Activated CD4-positive, alpha-beta T cell treated with anti-CD3 and anti-CD28 coated beads, Interleukin-2, amount 50 U/mL, for 24 hours (primary cell): ENCODE data around the gene DIAPH3.

Source experiments
- DNase-seq, 2 donors: peaks; one replicate each; pipeline ENCODE4 v3.0.0-alpha.2; 2020; ENCODE audit warnings: low read depth in 1 of 2, low spot score in 1 of 2

DIAPH3 gene

DNA sequence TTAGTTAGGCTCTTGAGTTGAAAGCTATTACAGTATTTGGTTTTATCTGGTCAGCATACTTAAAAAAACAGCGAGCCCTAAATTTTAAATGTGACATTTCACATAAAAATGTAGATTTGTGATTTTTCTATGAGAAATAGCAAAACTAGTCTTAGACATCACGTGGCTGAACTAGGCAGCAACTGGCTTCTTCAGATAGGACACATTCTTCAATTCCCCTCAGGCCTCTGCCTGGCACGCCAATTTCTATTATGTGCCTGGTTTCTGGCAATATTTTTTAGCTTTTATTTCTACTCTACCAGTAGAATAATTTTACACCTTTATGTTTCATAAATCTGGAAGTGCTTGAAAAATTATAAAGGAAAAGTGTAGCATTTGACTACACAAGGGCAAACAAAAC is 433.7 kb downstream of the DIAPH3 start:
- DNase-seq: no peak

DNA sequence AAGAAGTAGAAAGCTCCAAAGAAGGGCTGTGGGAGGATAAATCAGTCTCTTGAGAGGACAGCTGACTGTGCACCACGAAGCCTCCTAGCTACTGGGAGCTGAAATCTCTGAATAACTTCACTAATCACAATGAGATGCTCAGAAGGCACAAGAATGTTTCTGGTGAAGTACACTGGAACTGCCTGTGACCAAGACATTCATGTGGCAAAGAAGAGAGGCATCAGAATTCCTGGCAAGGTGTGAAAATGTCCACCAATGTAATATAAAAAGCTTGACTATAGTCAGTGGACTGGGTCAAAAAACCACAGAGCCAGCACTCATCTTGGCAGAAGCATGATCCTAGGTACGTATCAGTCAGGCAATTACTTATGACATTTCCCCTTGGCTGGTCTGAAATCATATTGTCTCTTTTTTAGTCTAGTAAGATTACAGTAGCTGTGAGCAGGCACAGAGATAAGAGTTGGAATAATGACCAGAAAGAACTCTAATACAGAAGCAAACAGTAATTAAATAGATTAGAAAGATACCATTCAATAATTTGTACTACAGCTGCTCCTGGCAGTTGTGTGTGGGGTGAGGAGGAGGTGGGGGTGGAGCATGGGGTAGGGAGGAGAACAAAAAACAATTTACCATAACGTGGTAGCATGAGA is 434.7 kb downstream of the DIAPH3 start:
- DNase-seq: no peak

DNA sequence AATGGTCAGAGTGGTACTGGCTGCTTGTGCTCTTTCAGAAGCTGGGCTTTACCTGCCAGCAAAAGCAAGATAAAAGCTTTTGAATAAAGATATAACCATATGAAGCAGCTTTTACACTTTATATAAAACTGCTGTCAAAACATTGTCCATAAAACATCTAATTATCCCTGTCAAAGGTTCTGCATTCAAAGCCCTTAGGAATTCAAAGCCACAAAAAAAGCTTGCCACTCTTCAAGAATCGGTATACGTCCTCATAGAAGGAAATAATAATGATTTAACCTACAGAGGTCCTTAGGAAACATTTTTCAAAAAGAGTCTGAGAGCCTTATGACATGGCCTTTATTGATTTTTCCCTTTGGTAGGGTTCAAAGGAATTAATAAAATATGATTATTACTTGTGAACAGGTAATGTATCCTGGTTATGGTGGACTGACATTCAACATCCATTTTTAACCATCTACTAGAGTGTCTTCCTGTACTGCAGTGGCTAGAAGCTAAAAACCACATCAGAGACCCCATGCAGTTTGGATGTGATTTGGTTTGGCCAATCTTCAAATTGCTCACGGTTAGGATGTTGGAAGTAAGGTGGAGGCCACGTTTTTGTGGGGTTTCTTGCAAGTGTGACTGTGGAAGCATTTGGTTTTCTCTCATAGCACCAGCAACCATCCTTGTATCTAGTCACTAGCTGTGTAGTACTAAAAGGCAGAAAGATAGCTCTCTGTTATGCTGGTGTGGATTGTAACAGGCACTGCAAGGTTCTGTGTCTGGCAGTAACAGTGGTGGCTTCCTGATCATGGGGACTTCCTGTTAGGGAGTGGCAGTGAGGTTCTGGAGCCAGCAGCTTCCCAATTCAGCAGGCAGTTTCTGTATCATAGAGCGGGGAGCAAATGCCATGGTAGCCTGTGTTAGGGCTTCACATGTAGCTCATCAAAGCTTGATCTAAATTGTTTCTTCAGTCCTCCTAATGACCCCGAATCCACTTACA is 441.5 kb downstream of the DIAPH3 start:
- DNase-seq: no peak

DNA sequence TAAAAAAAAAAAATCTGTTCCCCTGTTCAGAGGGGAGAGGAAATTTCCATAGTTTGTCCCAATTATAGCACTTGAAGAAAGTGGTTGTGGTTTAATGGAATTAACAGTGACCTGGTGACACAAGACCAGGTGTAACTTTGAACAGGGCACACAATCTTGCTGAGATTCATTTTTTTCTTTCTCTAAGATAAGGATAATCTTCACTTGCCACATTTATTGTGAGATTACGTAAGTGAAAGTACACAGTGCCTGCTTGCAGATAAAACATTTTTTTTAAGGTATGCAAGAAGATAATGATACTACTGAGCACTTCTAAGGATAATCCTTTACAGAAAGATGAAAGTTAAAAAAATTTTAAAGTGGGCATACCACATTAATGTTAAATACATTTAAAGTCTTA is 448.1 kb downstream of the DIAPH3 start:
- no peak for DNase-seq

DNA sequence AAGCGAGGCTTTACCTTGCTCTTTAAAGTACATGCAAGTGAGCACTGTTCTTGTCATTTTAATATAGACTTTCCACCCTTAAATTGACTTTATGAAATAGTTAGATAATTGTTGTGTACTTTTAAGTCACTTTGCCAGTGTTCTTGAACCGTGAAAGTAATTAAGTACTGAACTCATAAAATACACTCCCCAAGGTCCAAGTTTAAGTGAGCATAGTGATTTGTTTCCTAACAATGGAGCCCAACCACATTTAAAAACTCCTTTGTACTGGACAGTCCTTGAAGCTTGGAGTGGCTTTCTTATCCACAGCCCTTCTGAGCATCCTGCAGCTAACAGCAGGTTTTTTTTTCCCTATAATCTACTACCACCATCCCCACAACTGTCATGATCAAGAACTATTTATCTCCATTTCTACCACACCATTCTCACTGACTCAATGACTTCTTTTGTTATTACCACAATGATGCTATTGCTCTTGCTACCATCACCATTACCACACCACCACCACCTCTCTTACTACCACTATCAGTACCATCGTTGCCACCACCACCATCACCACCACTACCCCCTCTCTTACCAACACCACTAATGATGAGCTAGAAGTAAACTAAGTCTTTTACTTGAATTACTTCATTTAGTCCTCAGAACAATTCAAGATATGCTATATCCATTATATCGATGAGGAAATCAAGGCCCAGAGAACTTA is 452.6 kb downstream of the DIAPH3 start:
- no peak for DNase-seq

DNA sequence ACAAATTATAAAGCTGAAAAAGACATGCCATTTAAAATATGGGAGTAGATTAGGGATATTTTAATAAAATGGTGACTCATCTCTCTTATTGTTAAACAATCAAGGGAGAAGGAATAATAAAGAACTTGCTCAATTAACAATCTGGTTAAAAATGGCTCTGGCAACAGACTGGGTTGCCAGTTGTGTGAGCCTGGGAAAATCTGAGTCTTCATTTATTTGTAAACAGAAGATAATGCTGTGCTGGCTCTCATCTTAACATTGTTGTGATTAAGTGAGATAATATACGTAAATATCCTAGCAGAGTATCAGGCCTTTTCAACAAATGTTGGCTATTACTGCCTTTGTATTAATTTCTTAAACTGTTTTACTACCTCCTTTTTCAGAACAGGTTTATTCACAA is 453.3 kb downstream of the DIAPH3 start:
- DNase-seq: no peak

DNA sequence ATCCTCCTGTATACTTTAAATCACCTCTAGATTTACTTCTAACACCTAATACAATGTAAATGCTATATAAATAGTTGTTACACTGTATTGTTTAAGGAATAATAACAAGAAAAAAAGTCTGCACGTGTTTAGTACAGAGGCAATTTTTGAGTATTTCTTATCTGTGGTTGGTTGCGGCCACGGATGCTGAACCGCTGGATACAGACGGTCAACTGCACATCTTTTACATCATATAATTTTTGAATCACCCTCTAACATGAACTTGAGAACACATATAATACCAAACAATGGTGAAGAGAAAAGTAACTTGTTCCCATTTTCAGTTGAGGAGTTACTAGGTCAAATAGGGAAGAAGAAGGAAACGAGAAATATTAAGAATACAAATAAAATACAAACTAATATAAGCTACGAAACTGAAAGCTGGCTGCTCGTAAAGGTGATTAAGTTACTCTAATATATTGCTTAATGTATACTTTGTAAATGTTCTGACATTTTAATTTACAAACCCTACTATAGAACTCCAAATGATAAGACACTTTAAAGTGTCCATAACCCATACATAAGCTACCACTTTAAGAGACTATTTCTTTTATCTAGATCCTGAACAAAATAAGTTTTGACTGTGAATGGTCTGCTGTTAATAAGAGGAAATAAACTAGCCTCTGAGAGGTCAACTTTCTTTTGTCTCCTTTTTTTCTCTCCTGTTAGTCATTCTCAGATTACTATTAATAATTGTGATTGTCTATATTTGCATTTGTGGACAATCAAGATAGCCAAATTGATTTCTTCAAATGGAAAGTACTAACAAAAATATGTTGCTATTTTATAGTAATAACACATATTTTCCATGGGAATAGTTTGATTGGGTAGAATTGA is 457.4 kb downstream of the DIAPH3 start:
- no peak for DNase-seq

DNA sequence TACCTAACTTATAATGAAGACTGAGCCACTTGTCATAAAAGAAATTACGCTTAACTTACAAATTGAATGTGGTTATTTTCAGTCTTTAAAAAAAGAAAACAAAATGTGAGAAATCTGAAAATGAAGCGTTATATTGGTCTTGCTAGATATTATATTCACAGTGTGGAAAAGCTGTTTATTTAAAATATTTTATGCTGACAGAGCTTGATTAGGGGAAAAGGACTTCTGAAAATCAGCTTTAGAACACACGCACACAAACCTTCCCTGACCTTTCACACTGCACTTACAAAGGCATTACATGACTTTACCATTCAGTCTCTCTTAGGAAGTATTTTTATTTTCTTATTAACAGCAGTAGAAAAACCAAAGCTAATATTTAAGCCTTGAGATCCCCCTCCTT is 461.5 kb downstream of the DIAPH3 start:
- no peak for DNase-seq

DNA sequence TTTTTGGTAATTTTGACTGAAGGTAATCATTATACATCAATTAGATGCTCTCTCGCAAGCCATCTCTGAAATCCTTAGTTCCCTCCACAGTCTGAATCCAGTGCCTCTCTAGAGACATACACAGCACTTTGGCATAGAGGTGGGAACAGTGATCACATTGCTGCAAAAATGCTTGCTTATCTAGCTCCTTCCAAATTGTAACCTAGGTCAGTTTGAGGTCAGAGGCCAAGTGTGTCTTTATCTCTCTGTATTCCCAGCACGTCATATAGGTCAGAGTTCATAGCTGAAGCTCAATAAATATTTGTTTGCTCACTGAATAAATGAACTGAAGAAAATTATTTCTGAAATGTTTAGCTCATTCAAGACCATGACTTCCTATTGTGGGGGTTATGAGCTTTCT is 462.5 kb downstream of the DIAPH3 start:
- DNase-seq: no peak

DNA sequence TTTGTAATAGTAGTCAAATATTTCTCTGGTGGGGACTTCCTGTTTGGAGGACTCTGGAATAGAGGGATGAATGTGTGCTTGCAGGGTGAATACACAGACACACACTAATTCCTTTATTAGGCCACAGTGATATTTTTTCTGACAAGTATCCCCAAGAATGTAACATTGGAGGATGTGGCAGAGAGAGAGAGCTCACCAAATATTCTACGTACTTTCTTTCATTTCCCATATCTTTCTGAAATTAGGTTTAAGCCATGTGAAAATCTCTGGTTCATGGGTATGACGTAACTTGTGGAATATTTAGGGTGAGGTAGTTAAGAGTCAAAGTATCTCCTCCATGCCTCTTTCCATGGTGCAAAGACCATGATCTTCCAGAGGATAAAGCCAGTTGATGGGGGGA is 463.4 kb downstream of the DIAPH3 start:
- DNase-seq: no peak

DNA sequence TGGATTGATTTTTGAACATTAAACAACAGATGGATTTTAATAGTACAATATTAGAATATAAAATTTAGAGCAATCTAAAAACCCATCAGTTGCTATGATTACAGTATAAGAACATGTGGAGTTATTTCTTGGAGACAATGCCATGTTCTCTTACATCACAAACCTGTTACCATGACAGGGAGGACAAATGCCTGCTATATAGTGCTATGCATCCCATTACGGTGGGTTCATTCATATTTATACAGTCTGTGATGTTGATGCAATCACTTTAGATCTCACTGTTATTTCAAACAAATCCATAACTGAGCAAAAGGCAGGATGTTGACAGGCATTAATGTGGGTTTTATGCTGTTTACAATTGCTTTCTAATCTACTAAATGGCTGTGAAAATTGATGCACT is 467.5 kb downstream of the DIAPH3 start:
- no peak for DNase-seq

DNA sequence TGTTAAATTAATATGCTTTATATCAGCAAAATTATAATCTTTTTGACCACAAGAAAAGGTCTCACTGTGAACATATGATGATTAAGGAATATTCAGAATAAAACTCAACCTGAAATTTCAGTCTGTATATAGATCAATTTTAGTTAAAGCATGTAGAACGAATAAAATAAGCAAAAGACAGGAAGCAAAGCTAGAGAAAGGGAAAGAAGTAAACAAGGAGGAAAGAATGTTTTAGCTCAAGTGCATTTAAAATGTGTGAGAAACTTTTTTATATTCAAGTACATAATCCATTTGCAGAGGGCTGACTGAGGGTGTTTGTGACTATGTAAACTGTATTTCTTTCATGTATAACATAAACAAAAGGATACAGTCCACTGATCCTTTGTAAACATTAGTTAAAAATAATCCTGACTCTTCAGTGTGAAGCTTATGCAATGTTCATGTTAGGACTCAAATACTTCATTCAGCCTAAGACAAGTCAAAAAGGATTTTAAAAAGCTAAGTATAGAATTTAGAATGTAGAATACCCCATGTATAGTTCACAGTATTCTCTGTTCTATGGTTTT is 472.1 kb downstream of the DIAPH3 start:
- DNase-seq: no peak

DNA sequence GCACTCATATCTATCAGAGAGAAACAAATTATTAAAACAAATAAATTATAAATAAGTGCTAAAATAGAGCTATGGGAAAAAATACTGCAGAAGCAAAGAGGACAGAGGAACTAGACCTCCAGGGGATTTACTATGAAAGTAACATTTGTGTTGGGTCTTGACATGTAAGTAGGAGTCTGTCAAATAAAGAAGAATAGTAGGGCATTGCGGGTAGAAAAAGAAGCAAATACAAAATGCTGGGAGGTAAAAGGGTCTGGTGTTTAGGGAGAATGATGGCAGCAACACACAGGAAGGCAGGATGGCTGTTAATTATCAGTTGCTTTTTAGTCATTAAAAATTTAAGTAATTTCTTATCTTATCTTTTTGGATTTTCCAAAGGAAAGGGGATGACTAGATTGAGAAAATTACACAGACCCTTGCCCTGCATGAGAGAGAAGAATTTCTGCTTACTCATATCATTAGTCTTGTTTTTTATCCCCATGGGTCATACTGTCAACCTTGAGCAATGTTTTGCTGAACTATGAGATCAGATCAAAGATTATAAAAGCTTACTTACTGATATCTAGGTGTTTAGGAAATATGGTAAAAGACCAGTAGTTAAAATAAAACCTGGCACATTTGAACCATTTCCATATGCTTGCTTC is 472.7 kb downstream of the DIAPH3 start:
- DNase-seq: no peak

DNA sequence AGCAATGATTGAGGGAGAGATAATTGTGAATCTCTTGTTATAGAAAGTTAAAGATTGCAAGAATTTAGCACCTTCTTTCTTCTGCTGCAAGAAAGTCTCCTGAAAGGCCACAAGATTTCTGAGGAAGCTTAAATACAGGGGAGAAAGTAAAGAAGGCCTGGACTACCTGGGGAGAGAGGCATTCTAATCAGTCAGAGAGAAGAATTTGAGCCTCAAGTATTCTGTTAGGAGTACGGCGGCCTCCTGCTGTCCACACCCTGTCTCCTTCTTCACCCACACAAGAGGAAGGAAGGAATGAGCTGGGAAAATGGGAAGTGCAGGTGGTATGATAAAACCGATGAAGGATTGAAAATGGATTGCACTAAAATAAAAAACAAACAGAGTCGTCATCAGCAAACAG is 474.7 kb downstream of the DIAPH3 start:
- no peak for DNase-seq

DNA sequence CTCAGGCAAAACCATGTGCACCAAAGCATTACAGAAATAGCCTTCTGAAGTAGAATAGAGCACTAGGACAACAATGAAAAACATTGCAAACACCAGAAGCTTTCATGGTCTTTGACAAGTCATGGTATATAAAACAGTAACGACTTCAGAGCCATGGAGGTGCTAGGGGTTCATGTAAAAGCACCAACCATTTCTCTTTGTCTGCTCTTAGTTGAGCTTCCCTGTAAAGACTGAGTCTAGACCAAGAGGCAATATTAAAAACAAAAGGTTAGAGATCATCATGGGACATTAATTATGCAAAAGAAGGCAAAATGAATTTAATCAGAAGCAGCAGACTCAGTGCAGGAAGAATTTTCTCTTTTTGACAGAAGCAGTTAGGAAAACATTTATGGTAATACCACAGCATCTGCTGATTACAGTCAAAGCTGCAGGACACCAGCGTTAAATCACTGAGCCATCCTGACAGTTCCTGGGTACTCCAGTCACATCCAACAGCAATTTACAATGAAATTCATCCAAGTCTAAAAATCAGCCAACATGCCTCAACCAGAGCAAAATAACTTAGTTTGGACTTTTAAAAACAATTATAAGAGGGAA is 476.8 kb downstream of the DIAPH3 start:
- no peak for DNase-seq

DNA sequence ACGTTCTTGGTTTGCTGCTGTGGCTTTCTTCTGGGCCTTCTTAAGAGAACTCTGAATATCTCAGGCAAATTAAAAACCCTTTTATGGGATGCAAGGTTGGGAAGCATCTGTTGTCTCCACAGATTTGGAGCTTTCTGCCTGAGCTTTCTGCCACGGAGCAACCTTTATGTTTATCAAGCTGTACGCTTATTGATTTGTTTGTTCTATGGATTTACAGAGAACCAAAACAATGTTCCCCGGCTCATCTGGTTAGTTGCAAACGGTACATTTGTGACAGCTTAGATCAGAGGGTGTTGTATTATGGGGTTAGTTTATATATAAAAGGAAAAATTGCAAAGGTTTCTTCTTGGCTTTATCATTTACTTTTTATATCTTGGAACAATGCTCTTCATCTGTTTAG is 479.6 kb downstream of the DIAPH3 start:
- DNase-seq: no peak

DNA sequence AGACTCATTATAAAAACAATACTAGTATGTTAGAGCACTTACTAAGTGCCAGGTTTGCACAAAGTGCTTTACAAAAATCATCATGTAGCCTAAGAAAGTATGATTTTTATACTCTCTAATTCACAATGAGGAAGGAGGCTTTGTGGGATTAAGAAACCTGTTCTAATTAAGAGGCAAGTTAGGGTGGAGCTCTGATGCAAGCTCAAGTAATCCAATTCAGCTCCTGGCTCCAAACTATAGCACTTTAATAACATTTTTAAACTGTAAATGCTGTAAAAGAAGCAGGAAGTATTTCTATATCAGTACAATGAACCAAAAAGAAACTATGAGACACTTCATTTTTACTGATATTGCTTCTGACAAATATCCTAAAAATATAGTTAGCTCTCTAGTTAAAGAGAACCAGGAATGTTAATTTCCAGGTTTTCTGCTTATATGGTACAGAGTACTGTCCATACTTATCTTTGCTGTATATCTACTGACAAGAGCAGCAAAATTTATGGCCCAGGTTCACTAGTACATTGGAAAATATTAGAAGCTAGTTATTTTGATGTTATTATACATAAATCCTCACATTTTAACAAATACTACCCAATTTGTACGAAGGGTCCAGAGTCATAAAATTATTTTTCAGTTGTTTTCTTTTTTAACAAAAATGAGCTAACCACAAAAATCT is 482.0 kb downstream of the DIAPH3 start:
- DNase-seq: no peak

DNA sequence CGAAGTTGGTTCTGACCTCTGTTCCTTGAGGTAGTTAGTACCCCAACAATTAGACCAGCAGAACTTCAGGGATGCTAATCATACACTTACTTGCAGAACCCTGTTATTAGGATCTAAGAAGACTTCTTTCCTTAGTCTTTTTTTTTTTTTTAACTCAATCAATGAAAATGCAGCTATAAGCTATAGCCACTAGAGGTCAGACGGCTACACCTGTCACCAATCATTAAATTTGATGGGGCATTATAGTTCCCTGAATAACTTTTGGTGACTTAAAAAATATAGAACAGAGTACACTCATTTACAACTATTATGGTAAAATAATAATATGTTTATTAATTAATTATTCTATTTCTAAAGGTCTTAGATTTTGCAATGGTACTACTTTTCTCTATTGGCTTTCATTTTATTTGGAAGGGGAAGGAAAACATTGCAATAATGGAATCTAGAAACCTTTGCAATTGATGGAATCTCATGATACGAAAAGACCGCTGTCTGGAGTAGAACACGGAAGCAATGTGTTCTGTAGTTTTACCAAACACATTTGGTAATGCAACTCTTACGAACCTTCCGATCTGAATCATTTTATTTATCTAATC is 483.2 kb downstream of the DIAPH3 start:
- no peak for DNase-seq

DNA sequence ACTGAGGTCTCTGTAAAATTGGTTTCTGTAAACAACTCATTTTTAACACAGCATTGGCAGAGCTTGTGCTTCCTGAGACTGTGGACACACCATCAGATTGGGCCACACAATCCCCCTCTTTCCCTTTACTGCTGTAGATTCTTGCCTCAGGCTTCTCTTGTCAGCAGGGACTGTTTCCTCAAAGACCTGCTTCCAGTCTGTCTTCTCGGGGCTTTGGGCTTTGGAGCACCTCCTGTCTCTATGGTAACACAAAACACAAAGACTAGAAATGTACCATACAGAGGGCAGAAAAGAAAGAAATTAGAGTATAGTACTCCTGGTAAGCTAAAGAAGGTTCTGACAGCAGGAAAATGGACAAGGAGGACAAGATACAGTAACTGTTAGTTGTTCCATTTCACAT is 484.5 kb downstream of the DIAPH3 start:
- DNase-seq: no peak
